Stimulated activated naive CD8-positive, alpha-beta T cell treated with anti-CD3 and anti-CD28 coated beads, Interleukin-15, Interleukin-2, amounts not matched to agents 100 U/mL and 50 U/mL, for 24 hours (primary cell): ENCODE results near the gene KCNC1.

ENCODE experiments used
- ATAC-seq: fragments of 150-1000 bp; cut with Tn5 transposase; one replicate; pipeline ENCODE4 v1.10.0; 2021
- DNase-seq: peaks from one replicate; pipeline ENCODE4 v3.0.0; 2021

The KCNC1 gene

GRCh38 chr11:17827006-17827405 lies 92.4 kb downstream of the KCNC1 start:
- ATAC-seq, result no peak
- DNase-seq, result no peak

DNA sequence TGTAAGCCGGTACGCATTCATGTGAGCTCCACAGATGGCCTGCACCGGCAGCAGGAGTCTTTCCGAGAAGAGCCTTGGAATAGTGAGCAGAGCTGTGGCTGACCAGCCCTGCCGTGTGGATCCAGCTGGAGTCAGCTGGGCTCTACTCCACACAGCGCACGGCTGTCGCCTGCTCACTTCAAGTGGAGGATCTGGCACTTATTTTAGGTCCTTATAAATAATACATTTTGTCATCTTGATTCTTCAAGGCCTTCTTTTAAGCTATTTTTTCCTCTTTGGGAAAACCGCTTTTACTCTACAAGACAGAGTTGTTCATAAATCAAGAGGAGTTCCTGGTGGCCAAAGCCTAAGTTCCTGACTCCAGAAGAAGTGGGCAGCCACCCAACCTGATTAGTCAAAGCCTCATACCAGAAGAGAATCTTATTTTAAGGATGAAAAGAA lies 93.8 kb downstream of the KCNC1 start:
- ATAC-seq, result no peak
- no peak for DNase-seq

GRCh38 chr11:17831228-17831627 lies 96.6 kb downstream of the KCNC1 start:
- ATAC-seq (no peak), DNase-seq (no peak)

- ATAC-seq, result no peak
Observed at GRCh38 chr11:17831883-17832282, 97.3 kb downstream of the KCNC1 start.

More at GRCh38 chr11:17831883-17832282, 97.3 kb downstream of the KCNC1 start:
- DNase-seq, result no peak
